ENCODE results near the gene ATAD3B.
"Not testable (repeated sequence)": the region's sequence is repeated elsewhere in the genome, so short reads cannot be mapped to it uniquely, and the experiment has no call there.

Gene ATAD3B

DNA sequence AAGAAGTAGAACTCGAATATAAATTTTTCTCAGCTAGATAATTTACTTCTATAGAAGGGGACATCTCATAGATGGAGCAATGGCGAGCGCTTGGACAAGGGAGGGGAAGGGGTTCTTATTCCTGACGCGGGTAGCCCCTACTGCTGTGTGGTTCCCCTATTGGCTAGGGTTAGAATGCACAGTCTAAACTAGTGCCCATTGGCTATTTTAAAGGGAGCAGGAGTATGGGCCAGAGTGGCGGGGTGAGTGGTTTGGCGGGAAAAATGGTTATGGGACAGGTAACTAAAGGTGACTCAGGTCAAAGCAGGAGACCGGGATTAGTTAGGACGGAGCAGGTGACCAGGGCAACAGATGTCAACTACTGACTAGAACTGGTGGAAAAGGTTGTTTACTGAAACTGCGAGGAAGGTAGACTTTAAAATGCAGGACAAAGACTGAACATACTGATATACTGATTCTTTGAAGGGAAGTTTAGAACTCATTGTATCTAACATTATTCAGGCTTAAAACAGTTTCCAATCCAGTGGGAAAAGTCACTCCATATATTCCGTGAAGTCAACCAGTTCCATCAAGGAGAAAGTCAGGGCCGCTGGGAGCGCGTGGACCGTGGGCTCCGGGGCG is 39.5 kb downstream of the ATAD3B start:
- DNase-seq (ENCODE audit: low read depth, low spot score), result no peak

DNA sequence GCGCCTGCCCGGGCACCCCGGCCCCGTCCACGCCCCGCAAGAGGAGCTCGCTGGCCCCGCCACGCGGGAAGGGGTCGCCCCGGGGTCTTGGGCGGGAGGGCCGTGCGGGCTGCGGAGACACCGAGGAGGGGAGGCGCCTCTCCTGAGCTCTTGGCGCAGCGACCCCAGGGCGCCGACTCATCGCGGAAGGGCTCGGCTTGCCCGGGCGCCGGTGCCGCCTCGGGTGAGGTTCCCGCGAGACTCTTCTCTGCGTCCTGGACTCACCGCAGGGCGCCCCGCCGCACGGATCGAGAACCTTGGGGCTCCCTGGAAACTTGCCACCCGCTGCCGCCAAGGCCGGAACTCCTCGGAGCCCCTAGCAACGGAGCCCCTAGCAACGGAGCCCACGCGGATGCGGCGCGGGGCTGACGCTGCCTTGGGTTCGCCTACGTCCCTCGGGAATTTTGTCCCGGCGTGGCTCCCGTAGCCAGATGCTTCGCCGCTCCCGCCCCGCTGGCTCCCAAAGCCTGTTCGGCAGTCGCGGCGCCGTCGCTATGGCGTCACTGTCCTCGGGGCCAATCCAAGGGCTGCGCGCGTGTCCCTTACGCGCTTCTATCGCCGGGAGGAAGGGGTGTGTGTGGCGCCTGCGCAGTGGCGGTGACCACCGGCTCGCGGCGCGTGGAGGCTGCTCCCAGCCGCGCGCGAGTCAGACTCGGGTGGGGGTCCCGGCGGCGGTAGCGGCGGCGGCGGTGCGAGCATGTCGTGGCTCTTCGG is 40.1 kb downstream of the ATAD3B start, which contains the start of gene ATAD3A:
ATAD3A (plus strand) TSS at position 630 of the 753 bp plus-strand sequence; CDS start at position 737, 107 bp downstream.
- peak; percentile 91 for DNase-seq (ENCODE audit: low read depth, low spot score)

DNA sequence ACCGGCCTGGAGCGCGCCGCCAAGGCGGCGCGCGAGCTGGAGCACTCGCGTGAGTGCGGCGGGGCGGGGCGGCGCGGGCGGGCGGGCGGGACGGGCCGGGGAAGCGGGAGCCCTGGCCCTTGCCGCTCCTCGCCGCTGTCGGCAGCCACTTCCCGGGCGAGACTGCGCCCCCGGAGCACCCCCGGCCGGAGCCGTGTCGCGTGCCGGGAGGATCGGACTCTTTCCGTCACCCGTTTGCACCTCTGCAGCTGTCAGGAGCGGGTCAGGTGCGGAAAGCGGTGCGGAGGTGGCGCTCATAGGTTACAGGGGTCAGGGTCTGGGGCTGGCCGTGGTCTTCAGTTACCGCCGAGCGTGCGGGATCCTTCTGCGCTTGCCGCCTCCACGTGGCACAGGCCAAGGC is 40.9 kb downstream of the ATAD3B start:
- not testable (repeated sequence) for DNase-seq (ENCODE audit: low read depth, low spot score)

DNA sequence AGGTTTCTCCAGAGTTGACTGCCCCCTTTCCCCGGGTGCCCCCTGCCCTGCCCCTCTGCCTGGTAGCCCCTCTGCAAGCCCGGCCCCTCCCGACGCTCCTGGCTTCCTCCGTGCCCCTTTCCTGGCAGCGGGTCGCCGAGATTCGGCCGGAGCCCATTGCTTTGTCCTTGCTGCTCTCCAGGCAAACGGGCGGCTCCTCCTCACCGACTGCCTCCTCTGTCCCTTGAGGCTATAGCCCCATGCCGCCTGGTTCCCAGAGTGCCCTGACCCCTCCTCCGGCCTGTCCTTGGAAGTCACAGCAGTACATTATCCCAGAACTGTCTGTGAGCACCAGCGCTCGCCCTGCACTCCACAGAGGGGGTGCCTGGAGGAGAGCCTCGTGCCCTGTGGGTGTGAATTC is 42.1 kb downstream of the ATAD3B start:
- DNase-seq (ENCODE audit: low read depth, low spot score), result not testable (repeated sequence)

DNA sequence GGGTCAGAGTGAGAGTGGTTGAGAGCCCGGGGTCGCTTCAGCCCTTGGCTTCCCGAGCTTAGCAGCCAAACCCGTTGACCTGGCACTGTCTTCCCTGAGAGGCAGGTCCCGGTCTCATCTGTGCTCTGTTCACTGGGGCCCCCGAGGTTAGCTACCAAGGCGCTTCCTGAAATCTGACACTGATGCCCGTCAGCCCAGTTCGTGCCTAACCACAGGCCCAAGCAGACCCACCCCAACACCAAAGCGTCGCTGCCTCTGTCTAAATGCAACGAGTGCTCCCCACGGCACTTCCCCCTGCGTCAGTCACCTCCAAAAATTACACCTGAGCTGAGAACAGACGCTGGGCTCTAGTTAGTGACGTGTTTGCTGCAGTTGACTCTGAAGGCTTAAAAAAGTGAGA is 42.8 kb downstream of the ATAD3B start:
- DNase-seq (ENCODE audit: low read depth, low spot score), result not testable (repeated sequence)

DNA sequence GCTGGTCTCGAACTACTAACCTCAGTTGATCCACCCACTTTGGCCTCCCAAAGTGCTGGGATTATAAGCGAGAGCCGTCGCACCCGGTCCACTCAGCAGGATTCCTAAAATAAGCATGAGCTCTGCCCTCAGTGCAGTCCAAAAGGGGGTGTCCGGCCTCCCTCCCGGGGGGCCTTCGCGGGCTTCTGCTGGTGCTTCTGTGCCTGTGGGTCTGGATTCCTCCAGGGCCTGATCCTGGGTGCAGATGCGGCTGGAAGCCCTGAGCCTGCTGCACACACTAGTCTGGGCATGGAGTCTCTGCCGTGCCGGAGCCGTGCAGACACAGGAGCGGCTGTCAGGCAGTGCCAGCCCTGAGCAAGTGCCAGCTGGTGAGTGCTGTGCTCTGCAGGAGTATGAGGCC is 45.4 kb downstream of the ATAD3B start:
- not testable (repeated sequence) for DNase-seq (ENCODE audit: low read depth, low spot score)

DNA sequence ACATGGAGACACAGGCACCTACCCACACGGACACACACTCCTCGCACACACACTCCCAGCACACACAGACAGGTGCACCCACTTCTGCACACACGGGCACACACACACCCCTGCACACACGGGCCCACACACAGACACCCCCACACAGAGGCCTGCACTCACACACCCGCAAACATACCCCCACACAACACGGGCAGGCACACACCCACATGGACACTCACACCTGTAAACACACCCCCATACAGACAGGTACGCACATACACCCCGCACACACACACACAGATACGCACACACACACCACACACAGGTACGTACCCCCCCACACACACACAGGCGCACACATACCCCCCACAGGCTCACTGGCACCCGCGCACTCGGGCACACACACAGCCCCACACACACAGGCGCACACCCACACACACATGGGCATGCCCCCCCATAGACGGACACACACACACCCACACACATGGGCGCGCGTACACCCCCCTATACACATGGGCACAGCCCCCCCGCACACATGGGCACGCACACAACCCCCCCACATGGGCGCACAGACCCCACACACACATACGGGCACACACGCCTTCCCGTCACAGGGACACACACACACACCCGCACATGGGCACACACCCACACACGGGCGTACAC is 46.5 kb downstream of the ATAD3B start:
- no peak for DNase-seq (ENCODE audit: low read depth, low spot score)

DNA sequence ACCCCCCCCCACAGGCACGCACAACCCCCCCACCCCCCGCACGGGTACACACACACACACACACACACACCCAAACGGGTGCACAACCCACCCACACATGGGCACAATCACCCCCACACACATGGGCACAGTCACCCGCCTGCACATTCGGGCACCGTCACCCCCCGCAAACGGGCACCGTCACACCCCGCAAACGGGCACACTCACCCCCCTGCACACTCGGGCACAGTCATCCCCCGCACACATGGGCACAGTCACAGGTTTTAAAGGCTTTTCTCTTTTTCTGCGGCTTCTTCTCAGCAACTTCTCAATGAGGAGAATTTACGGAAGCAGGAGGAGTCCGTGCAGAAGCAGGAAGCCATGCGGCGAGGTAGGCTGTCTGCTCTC is 47.0 kb downstream of the ATAD3B start:
- DNase-seq (ENCODE audit: low read depth, low spot score), result not testable (repeated sequence)

DNA sequence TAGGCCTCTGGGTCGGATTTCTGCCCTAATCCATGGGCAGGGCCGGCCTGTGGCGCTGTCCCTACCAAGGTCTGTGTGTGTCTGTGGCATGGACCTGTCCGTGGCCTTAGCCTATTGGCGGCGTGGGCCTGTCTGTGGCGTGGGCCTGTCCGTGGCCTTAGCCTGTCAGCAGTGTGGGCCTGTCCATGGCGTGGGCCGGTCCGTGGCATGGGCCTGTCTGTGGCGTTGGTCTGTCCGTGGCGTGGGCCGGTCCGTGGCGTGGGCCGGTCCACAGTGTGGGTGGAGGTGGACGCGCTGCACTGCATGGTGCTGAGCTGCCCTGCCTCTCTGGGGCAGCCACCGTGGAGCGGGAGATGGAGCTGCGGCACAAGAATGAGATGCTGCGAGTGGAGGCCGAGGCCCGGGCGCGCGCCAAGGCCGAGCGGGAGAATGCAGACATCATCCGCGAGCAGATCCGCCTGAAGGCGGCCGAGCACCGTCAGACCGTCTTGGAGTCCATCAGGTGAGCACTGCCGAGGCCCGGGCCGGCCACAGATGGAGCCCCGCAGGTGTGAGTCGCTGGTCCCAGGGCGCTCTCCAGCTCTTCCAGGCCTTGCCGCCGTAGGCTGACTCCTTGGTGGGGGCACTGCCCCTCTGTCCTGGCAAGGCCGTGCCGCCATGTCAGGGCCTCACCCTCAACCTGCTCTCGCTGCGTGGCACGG is 48.4 kb downstream of the ATAD3B start:
- not testable (repeated sequence) for DNase-seq (ENCODE audit: low read depth, low spot score)

DNA sequence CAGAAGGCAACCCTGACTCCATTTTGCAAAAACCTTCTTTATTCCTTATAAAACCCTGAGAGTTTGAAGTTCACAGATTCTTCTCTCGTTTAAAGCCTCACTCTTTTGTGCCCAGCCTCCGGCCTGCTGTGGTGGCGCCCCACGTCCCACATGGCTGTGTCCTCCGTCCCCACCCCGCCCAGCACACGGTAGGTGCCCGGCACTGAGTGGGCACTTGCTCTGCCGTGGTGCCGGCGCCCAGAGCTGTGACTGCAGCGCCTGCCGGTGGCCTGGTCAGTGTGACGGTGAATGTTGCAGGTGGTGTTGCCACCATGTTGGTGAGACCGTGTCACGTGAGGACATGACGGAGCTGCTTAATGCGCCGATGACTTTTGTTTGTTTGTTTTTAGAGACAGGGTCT is 49.8 kb downstream of the ATAD3B start:
- no peak for DNase-seq (ENCODE audit: low read depth, low spot score)

DNA sequence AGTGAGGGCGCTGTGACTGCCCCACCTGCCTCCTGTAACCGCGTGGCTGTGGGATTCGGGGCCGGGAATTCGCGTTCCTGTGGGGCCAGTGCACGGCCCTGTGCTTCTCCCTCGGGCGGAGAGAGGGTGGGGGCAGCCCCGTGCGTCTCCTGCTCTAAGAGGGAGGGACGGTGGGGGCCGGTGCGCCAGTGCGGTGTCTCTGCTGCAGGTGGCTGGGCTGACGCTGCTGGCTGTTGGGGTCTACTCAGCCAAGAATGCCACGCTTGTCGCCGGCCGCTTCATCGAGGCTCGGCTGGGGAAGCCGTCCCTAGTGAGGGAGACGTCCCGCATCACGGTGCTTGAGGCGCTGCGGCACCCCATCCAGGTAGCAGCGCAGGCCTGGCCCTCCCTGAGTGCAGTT is 51.0 kb downstream of the ATAD3B start:
- not testable (repeated sequence) for DNase-seq (ENCODE audit: low read depth, low spot score)

DNA sequence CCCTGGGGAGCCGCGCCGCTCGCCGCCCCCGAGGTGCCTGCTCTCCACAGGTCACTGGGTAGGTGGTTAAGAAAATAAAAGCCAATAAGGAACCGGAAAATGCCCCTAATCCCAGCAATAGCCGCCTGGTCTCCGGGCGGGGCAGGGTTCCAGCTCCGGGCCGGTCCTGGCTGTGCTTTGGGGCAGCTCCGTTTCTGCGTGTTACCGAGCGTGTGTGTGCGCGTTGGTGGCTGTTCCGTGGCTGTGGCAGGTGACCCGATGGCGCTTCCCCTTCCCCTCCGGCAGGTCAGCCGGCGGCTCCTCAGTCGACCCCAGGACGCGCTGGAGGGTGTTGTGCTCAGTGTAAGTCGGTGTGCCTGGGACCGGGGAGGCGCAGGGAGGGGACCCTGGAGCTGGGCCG is 51.7 kb downstream of the ATAD3B start:
- not testable (repeated sequence) for DNase-seq (ENCODE audit: low read depth, low spot score)

DNA sequence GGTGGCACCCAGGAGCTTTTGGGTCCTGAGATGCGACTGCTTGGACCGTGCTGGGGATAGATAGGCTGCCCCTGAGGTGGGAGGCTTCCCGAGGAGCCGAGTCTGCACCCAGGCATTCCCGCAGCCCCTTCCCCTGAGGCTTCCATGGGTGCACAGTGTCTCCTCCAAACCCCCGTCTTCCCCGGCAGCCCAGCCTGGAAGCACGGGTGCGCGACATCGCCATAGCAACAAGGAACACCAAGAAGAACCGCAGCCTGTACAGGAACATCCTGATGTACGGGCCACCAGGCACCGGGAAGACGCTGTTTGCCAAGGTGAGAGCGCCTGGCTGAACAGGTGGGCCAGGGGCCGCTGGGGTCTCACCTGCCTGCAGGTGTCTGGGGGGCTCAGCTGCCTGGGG is 52.1 kb downstream of the ATAD3B start:
- DNase-seq (ENCODE audit: low read depth, low spot score), result not testable (repeated sequence)

DNA sequence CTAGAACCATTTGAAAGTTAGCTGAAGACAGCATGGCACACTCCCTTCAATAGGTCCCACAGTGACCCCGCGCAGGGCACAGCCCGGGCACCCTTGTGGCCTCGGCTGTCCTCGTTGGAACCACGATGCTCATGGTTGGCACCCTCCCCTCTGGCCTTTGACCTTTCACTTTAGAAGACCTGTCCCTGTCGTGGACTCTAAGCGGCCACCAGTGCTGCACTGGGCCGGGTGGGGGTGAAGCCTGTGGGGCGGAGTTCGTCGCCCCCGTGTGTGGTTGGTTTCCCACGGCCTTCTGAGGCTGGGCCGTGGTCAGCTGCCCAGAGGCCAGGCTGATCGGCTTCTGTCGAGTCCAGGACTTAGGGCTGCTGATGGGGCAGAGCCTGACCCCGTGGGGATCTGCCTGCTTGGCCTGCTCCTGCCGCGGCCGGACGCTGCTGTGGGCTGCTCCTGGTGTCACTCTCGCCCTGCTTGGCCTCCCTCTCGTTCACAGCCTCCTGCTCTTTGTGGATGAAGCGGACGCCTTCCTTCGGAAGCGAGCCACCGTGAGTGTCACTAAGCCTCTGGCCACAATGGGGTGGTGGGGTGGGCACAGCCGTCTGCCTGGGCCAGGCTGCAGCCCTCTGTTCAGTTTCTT is 53.3 kb downstream of the ATAD3B start:
- not testable (repeated sequence) for DNase-seq (ENCODE audit: low read depth, low spot score)

DNA sequence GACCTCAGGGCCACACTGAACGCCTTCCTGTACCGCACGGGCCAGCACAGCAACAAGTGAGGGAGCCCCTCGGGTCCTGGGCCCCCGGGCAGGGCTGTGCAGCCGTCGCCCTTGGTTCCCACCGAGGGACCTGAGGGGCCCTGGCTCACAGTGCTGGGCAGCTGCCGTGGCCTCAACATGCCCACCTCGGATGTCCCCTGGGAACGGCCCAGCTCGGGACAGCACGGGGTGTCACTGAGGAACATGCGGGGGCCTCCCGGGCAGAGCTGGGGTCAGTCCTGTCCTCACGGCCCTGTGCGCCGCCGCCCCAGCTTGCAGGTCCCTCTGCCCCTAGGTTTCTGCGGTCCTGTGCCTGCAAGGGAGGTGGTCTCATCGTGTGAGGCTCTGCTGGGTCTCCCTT is 54.9 kb downstream of the ATAD3B start:
- not testable (repeated sequence) for DNase-seq (ENCODE audit: low read depth, low spot score)

DNA sequence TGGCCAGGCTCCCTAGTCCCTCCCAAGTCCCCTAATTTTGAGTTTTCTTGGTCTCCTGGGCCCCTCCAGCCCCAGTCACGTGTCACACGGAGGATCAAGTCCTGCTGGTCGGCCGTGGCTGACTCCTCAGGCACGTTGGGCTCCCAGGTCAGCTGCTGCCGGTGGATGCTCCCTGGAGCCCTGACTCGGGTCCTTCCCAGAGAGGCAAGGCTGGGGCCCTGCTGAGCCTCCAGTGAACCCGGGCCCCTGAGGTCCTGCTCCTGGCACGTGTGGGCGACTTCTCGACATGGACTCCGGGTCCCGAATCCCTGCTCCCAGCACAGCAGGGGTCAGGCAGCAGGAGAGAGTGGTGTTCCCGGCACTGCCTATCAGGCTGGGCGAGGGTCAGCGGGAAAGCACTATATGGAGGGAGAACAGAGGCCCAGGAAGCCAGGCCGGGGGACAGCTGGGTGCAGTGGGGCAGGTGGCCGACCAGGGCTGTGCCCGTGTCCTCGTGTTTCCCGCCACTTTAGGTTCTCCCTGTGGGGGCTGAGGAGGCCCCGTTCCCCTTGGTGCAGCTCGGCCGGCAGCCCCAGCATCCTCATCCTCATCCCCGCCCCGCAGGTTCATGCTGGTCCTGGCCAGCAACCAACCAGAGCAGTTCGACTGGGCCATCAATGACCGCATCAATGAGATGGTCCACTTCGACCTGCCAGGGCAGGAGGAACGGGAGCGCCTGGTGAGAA is 55.7 kb downstream of the ATAD3B start:
- no peak for DNase-seq (ENCODE audit: low read depth, low spot score)

DNA sequence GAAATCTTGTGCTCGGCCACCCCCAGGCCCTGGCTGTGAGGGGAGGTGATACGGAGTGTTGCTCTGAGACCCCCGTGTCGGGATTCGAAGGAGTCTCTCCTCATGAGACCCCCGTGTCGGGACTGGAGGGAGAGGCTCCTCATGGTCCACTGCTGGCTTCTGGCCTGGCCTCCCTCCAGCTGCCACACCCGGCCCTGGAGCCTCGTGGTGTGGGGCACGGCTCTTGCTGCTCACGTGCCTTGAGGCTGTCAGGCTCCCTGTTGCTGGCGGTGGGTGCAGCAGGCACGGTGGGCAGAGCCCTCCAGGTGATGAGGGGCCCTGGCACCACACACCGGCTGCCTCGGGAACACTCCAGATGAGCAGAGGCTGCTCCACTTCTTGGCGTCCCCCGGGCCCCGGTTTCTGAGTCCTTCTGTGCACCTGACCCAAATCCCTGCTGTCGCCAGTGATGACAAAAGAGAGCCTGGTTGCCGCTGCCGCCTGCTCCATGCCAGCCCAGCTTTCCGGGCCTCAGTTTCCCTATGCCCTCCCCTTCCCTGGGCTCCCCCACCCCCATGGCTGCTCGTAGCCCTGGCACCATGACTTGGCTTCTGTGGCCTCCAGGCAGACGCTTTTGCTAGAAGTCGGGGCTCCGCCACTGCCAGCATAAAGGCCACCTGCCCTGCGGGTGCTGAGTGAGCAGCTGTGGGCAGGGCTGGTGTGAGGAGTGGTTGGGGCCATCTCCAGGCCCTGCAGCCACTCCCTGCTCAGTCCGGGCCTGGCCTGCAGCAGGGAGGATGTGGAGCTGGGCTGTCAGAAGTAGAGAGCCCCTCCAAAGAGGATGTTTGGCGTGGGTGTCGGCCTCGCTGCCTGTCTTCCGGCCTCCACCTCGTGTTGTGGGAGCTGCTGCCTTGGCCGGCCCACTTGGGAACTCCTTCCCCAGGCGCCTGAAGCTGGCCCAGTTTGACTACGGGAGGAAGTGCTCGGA is 57.0 kb downstream of the ATAD3B start:
- no peak for DNase-seq (ENCODE audit: low read depth, low spot score)

DNA sequence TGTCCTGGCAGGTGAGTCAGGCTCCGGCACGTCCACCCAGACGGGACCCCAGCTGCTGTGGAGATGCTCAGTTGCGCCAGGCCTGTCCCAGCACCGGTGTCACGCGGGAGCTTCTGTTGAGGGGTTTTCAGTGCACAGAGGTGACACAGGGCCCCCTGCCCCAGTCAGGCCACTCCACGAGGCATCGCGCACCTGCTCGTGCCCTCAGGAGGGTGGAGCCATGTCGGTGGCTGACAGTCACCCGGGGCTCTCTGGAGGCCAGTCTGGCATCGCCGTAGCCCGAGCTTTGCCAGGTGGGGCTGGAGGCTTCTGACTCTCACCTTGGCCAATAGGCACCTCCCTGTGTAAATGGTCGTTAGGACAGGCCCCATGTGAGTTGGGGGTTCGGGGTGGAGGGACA is 57.8 kb downstream of the ATAD3B start:
- no peak for DNase-seq (ENCODE audit: low read depth, low spot score)

DNA sequence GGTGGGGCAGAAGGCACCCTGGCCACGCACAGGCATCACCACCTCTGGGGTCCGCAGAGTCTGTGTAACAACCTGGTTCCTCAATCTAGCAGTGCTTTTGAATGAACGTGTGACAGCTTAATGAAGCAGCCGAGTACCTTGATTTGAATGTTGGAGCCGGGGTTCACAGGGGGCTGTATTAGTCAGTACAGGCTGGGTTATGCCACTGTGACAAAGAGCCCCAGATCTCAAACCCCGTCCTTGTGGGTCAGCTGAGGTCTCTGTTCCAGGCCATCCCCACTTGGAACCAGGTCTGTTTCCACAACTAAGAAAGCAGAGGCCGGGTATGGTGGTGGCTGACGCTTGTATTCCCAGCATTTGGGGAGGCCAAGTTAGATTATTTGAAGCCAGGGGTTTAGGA is 58.4 kb downstream of the ATAD3B start:
- no peak for DNase-seq (ENCODE audit: low read depth, low spot score)

DNA sequence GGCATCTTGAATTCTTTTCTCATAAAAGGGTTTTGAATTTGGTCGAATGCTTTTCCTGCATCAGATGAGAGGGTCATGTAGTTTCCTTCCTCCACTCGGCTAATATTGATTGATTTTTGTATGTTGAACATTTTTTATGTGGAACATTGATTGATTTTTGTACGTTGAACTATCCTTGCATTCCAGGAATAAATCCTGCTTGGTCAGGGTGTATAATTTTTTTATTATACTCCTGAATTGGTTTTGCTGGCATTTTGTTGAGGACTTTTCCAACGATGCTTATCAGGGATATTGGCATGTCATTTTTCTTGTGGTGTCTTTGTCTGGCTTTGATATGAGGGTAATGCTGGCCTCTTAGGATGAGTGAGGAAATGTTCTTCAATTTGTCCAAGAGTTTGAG is 60.4 kb downstream of the ATAD3B start:
- DNase-seq (ENCODE audit: low read depth, low spot score), result no peak
